Large intestine (tissue), 3 donors: ENCODE results near the gene HOXA5. TPM values are rescaled to one million over a fixed set of nuclear protein-coding genes. Genes with fewer than 3 reads are reported as not detected.

Source experiments
- DNase-seq, 2 donors: peaks; one replicate each; pipeline versions ENCODE4 v3.0.0 to v3.0.0-alpha.2; 2013
- H3K27ac ChIP-seq: one replicate; pipeline ENCODE4 v1.5.1; 2013; ENCODE audit warnings: low read length
- H3K27me3 ChIP-seq: 2 replicates; pipeline ENCODE4 v1.6.1; 2013; ENCODE audit warnings: low read length; ENCODE audit not compliant: control insufficient read depth, insufficient read depth
- H3K36me3 ChIP-seq: 2 replicates; pipeline ENCODE4 v1.6.1; 2013; ENCODE audit warnings: low read length; ENCODE audit not compliant: control insufficient read depth, insufficient read depth
- H3K4me1 ChIP-seq: one replicate; pipeline ENCODE4 v1.6.1; 2013; ENCODE audit warnings: low read length; ENCODE audit not compliant: control insufficient read depth, insufficient read depth
- H3K4me3 ChIP-seq: one replicate; pipeline ENCODE4 v1.5.1; 2013; ENCODE audit warnings: low read length
- H3K9me3 ChIP-seq: one replicate; pipeline ENCODE4 v1.6.1; 2013; ENCODE audit warnings: mild to moderate bottlenecking, low read depth, low read length, moderate library complexity; ENCODE audit not compliant: control insufficient read depth
- WGBS: methylation state at CpG from one replicate; pipeline ENCODE4 v1.1.5; 2013; ENCODE audit warnings: low lambda C conversion rate; ENCODE audit not compliant: insufficient coverage; 5-methylcytosine and 5-hydroxymethylcytosine counted together
- polyA plus RNA-seq: library from polyadenylated mRNA; unstranded; fragments of 120-200 nt; gene quantifications from one replicate; pipeline ENCODE4 v1.2.1, GENCODE V29; 2013

The HOXA5 gene
- polyA plus RNA-seq, 1 donor, result 30.3 TPM

GRCh38 chr7:27168265-27168947 is 24.9 kb upstream of the HOXA5 start:
- Histone ChIP-seq H3K4me1 (peaks cover 3% of the 10 kb centered on the region), H3K27ac (peak overlapping the region; percentile 49), H3K27me3 (peaks cover 95% of the 10 kb centered on the region), H3K9me3 (peaks cover 52% of the 10 kb centered on the region), H3K36me3 (no peaks in the 10 kb centered on the region), H3K4me3 (peak overlapping the region; percentile 43)
- 42% methylated on average over 3 of the region's 25 CpGs for WGBS
- no peak for DNase-seq

- Histone ChIP-seq H3K4me3 (peak overlapping the region; percentile 43), H3K9me3 (peaks cover 48% of the 10 kb centered on the region), H3K27me3 (peaks cover 95% of the 10 kb centered on the region), H3K27ac (peak overlapping the region; percentile 49), H3K4me1 (peaks cover under 1% of the 10 kb centered on the region), H3K36me3 (no peaks in the 10 kb centered on the region)
- no CpG with 5 or more reads among the region's 4 CpGs for WGBS
- DNase-seq, result no peak
Measured at GRCh38 chr7:27167916-27168264, 24.4 kb upstream of the HOXA5 start.

GRCh38 chr7:27166531-27167505 is 23.3 kb upstream of the HOXA5 start:
- H3K9me3 ChIP-seq, result peaks cover 46% of the 10 kb centered on the region
- no peak for DNase-seq
- no CpG with 5 or more reads among the region's 50 CpGs for WGBS
- H3K27me3 ChIP-seq, result peaks cover 93% of the 10 kb centered on the region
- peak overlapping the region; percentile 14 for H3K27ac ChIP-seq
- peak overlapping the region; percentile 43 for H3K4me3 ChIP-seq
- no peaks in the 10 kb centered on the region for H3K36me3 ChIP-seq
- H3K4me1 ChIP-seq, result no peaks in the 10 kb centered on the region

- Histone ChIP-seq H3K36me3 (no peaks in the 10 kb centered on the region), H3K27me3 (peaks cover 91% of the 10 kb centered on the region), H3K4me3 (peak overlapping the region; percentile 43), H3K4me1 (peaks cover 3% of the 10 kb centered on the region), H3K27ac (peak overlapping the region; percentile 14), H3K9me3 (peaks cover 46% of the 10 kb centered on the region)
- DNase-seq, result no peak
- WGBS, result no CpG with 5 or more reads among the region's 46 CpGs
Measured at GRCh38 chr7:27165996-27166530, 22.6 kb upstream of the HOXA5 start.

- peaks cover 49% of the 10 kb centered on the region for H3K9me3 ChIP-seq
- 12% methylated on average over 4 of the region's 82 CpGs for WGBS
- peaks cover 5% of the 10 kb centered on the region for H3K4me1 ChIP-seq
- peaks cover 96% of the 10 kb centered on the region for H3K27me3 ChIP-seq
- H3K27ac ChIP-seq, result peak within 1 kb of the TSS; percentile 14
- H3K4me3 ChIP-seq, result peak within 1 kb of the TSS; percentile 43
- DNase-seq, result no peak
- H3K36me3 ChIP-seq, result no peaks in the 10 kb centered on the region
Measured at GRCh38 chr7:27165089-27165995, 21.9 kb upstream of the HOXA5 start, which contains the start of gene HOXA9. Gene HOXA9, minus strand, starts transcription at chr7:27165537. Its CDS starts 80 bp downstream, at chr7:27165457.

GRCh38 chr7:27164367-27165088 is 21.0 kb upstream of the HOXA5 start:
- Histone ChIP-seq H3K9me3 (peaks cover 46% of the 10 kb centered on the region), H3K4me1 (peaks cover 9% of the 10 kb centered on the region), H3K36me3 (no peaks in the 10 kb centered on the region), H3K27me3 (peaks cover 96% of the 10 kb centered on the region), H3K27ac (peak overlapping the region; percentile 8), H3K4me3 (peak overlapping the region; percentile 43)
- WGBS, result no CpG with 5 or more reads among the region's 47 CpGs
- DNase-seq, result no peak

GRCh38 chr7:27164045-27164366 is 20.5 kb upstream of the HOXA5 start:
- WGBS, result 18% methylated on average over 2 of the region's 12 CpGs
- Histone ChIP-seq H3K4me1 (peaks cover 9% of the 10 kb centered on the region), H3K36me3 (no peaks in the 10 kb centered on the region), H3K4me3 (peak overlapping the region; percentile 43), H3K27ac (no peak overlapping the region), H3K27me3 (peaks cover 96% of the 10 kb centered on the region), H3K9me3 (peaks cover 42% of the 10 kb centered on the region)
- DNase-seq, result no peak

- Histone ChIP-seq H3K27ac (no peak overlapping the region), H3K36me3 (no peaks in the 10 kb centered on the region), H3K4me3 (peak overlapping the region; percentile 43), H3K4me1 (peaks cover 9% of the 10 kb centered on the region), H3K9me3 (peaks cover 40% of the 10 kb centered on the region), H3K27me3 (peaks cover 96% of the 10 kb centered on the region)
- no peak for DNase-seq
- 0% methylated on average over 1 of the region's 24 CpGs for WGBS
Measured at GRCh38 chr7:27163288-27164044, 20.0 kb upstream of the HOXA5 start.
